Measurements from ENCODE around the gene SDK1. TPM values are rescaled to one million over a fixed set of nuclear protein-coding genes. Genes with fewer than 3 reads are reported as not detected.

Gene SDK1
- total and polyA plus RNA-seq, 2 experiments from 2014 or later = 2.1 to 10.0 TPM

- Mint-ChIP-seq H3K27ac (no peak overlapping the region), H3K9me3 (no peaks in the 10 kb centered on the region), H3K36me3 (ENCODE audit: low read depth) (no peaks in the 10 kb centered on the region), H3K27me3 (ENCODE audit: insufficient read depth, low read depth, poor library complexity) (no peaks in the 10 kb centered on the region), H3K4me3 (no peak overlapping the region), H3K4me1 (peaks cover 9% of the 10 kb centered on the region; the same call in 2 of the 3 replicates)
- Histone ChIP-seq H3F3A (replicated peaks; ENCODE audit: low read depth) (no peaks in the 10 kb centered on the region), H3K79me2 (replicated peaks; ENCODE audit: insufficient read depth) (no peaks in the 10 kb centered on the region), H3K36me3 (ENCODE audit: insufficient read depth) (no peaks in the 10 kb centered on the region), H4K20me1 (replicated peaks; ENCODE audit: insufficient read depth) (no peaks in the 10 kb centered on the region), H3K4me3 (no peak overlapping the region), H3K27ac (ENCODE audit: low read depth) (no peak overlapping the region), H3K4me1 (ENCODE audit: insufficient read depth) (0 out of 2 replicates have a peak, but pooled peaks cover 3% of the 10 kb centered on the region), H3K4me2 (no peak overlapping the region), H3K27me3 (ENCODE audit: insufficient read depth) (no peaks in the 10 kb centered on the region), H3K9me2 (ENCODE audit: insufficient read depth) (peaks cover 4% of the 10 kb centered on the region; the same call in 1 of the 2 replicates), H2AFZ (no peak overlapping the region)
- ATAC-seq (no peak), DNase-seq (ENCODE audit: low spot score) (no peak)
- TF ChIP-seq STAT1 (IDR thresholded peaks at IDR 0.05; ENCODE audit: unreplicated experiment) (no peak), NANOG (IDR thresholded peaks at IDR 0.05; ENCODE audit: borderline replicate concordance) (no peak), JUNB (IDR thresholded peaks at IDR 0.05; ENCODE audit: unreplicated experiment) (no peak), ZNF331 (CRISPR knock-in tag; IDR thresholded peaks at IDR 0.05; ENCODE audit: low read depth) (no peak), ZNF462 (CRISPR knock-in tag; IDR thresholded peaks at IDR 0.05) (no peak), ETS1 (IDR thresholded peaks at IDR 0.05) (no peak), EZH2phosphoT487 (IDR thresholded peaks at IDR 0.05; ENCODE audit: unreplicated experiment) (no peak), CTCF (conservative IDR thresholded peaks at IDR 0.05; ENCODE audit: low read depth in 2 of 2) (no peak), POLR2AphosphoS5 (IDR thresholded peaks at IDR 0.05; ENCODE audit: low read depth) (no peak), EZH2 (IDR thresholded peaks at IDR 0.05; ENCODE audit: low read depth, unreplicated experiment) (no peak), CREB1 (CRISPR knock-in tag; IDR thresholded peaks at IDR 0.05; ENCODE audit: low read depth) (no peak), ZNF114 (CRISPR knock-in tag; IDR thresholded peaks at IDR 0.05) (no peak), REST (IDR thresholded peaks at IDR 0.05; ENCODE audit: unreplicated experiment) (no peak)
Observed at GRCh38 chr7:3721422-3721821, 420.4 kb downstream of the SDK1 start.

All from GM23338 (cell line).